Natural killer cell (primary cell): ENCODE data around the gene PDHX. TPM values are rescaled to one million over a fixed set of nuclear protein-coding genes. Genes with fewer than 3 reads are reported as not detected.
"Not testable (repeated sequence)": the region's sequence is repeated elsewhere in the genome, so short reads cannot be mapped to it uniquely, and the experiment has no call there.

Experiments
- ATAC-seq, 3 donors: fragments of 150-1000 bp in 2 of 3; fragments of 200-7000 bp in 1 of 3; cut with Tn5 transposase; 1 replicate in 1 of 3; 2 replicates in 2 of 3; pipeline ENCODE4 v1.10.0; 2021; ENCODE audit warnings: mild to moderate bottlenecking in 2 of 3, moderate library complexity in 2 of 3
- DNase-seq, 2 donors: peaks; one replicate each; pipeline versions ENCODE4 v3.0.0 to v3.0.0-alpha.2; 2013 to 2021; ENCODE audit warnings: mixed read lengths in 1 of 2
- H3K27ac ChIP-seq: one replicate; pipeline ENCODE4 v1.5.1; 2013; ENCODE audit warnings: mild to moderate bottlenecking, low read length
- H3K27me3 ChIP-seq: one replicate; pipeline ENCODE4 v1.6.1; 2013; ENCODE audit warnings: low read length; ENCODE audit not compliant: control insufficient read depth, insufficient read depth
- H3K36me3 ChIP-seq: one replicate; pipeline ENCODE4 v1.6.1; 2013; ENCODE audit warnings: low read length; ENCODE audit not compliant: control insufficient read depth, insufficient read depth
- H3K4me1 ChIP-seq: one replicate; pipeline ENCODE4 v1.6.1; 2013; ENCODE audit warnings: low read length; ENCODE audit not compliant: control insufficient read depth, insufficient read depth
- H3K4me3 ChIP-seq: one replicate; pipeline ENCODE4 v1.5.1; 2013; ENCODE audit warnings: low read length
- H3K9me3 ChIP-seq: one replicate; pipeline ENCODE4 v1.6.1; 2013; ENCODE audit warnings: low read length; ENCODE audit not compliant: control insufficient read depth, insufficient read depth
- H3K27ac Mint-ChIP-seq, 2 donors: one replicate each; pipeline ENCODE4 v1.8.0; 2022; ENCODE audit warnings: mild to moderate bottlenecking in 2 of 2, mixed read lengths in 2 of 2, moderate library complexity in 1 of 2
- H3K27me3 Mint-ChIP-seq, 2 donors: one replicate each; pipeline ENCODE4 v1.8.0; 2022; ENCODE audit warnings: low read depth in 2 of 2, mixed read lengths in 2 of 2
- H3K36me3 Mint-ChIP-seq: one replicate; pipeline ENCODE4 v1.8.0; 2022; ENCODE audit warnings: mixed read lengths
- H3K4me1 Mint-ChIP-seq, 2 donors: one replicate each; pipeline ENCODE4 v1.8.0; 2022; ENCODE audit warnings: mixed read lengths in 2 of 2
- H3K4me3 Mint-ChIP-seq: one replicate; pipeline ENCODE4 v1.8.0; 2022; ENCODE audit warnings: mild to moderate bottlenecking, moderate library complexity, mixed read lengths
- H3K9me3 Mint-ChIP-seq, 2 donors: one replicate each; pipeline ENCODE4 v1.8.0; 2022; ENCODE audit warnings: mixed read lengths in 2 of 2
- WGBS: methylation state at CpG from one replicate; pipeline ENCODE4 v1.1.7; 2013; ENCODE audit warnings: missing lambda C conversion rate; ENCODE audit not compliant: insufficient coverage; 5-methylcytosine and 5-hydroxymethylcytosine counted together
- intact Hi-C: fragments of 100-400 bp; cut with micrococcal nuclease; formaldehyde crosslinking; loops from one replicate; pipeline ENCODE4 v1.14.2; 2022
- total RNA-seq, 4 donors: library from RNA; stranded (reverse); fragments of 120-200 nt in 1 of 4; gene quantifications; one replicate each; pipeline versions ENCODE4 v1.2.3 to v1.2.4, GENCODE V29; 2013 to 2022
- TF ChIP-seq, protein P1 (sequence below): fragments of 200-600 bp; IDR thresholded peaks from one replicate; pipeline ENCODE4 v1.8.0; 2022; ENCODE audit warnings: antibody characterized with exemption

Gene PDHX
- total RNA-seq, 3 donors from 2014 or later (not counting 1 experiment from before 2014, with no cell fraction given): 18.3 to 27.1 (median 20.9) TPM

DNA sequence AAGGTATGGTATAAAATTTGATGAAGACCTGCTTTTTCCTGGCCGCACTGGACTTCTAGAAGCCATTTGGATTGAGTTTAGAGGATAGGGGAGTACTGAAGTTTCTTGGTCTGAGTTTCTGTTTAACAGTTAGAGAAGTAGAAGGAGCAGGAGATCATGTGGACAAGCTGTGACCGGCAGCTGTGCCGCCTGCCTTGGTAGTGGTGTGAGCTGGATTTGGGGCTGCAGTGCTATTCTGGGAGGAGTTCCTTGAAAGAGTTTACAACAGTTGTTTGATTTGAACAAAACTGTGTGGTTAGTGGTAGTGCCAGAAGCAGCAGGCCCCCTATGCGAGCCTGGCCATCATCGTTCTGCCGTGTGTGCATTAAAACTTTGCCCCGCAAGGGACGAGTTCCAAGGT, 105.2 kb downstream of the PDHX start:
- Histone ChIP-seq H3K9me3 (peaks cover 2% of the 10 kb centered on the region), H3K27ac (no peak overlapping the region), H3K36me3 (no peaks in the 10 kb centered on the region), H3K27me3 (no peaks in the 10 kb centered on the region), H3K4me3 (no peak overlapping the region), H3K4me1 (no peaks in the 10 kb centered on the region)
- TF ChIP-seq, protein P1, sequence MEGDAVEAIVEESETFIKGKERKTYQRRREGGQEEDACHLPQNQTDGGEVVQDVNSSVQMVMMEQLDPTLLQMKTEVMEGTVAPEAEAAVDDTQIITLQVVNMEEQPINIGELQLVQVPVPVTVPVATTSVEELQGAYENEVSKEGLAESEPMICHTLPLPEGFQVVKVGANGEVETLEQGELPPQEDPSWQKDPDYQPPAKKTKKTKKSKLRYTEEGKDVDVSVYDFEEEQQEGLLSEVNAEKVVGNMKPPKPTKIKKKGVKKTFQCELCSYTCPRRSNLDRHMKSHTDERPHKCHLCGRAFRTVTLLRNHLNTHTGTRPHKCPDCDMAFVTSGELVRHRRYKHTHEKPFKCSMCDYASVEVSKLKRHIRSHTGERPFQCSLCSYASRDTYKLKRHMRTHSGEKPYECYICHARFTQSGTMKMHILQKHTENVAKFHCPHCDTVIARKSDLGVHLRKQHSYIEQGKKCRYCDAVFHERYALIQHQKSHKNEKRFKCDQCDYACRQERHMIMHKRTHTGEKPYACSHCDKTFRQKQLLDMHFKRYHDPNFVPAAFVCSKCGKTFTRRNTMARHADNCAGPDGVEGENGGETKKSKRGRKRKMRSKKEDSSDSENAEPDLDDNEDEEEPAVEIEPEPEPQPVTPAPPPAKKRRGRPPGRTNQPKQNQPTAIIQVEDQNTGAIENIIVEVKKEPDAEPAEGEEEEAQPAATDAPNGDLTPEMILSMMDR: no peak
- H3K4me1 Mint-ChIP-seq: peaks cover 0 to 4% of the 10 kb centered on the region in 2 donors
- no peak for ATAC-seq
- WGBS: 96% methylated on average over 8 of the region's 8 CpGs
- H3K36me3 Mint-ChIP-seq: peaks cover 23% of the 10 kb centered on the region
- peaks cover 14% of the 10 kb centered on the region in 2 donors for H3K9me3 Mint-ChIP-seq
- intact Hi-C loops: no loop called here
- H3K27ac Mint-ChIP-seq: no peak overlapping the region
- no peaks in the 10 kb centered on the region for H3K27me3 Mint-ChIP-seq
- no peak overlapping the region for H3K4me3 Mint-ChIP-seq
- no peak for DNase-seq

DNA sequence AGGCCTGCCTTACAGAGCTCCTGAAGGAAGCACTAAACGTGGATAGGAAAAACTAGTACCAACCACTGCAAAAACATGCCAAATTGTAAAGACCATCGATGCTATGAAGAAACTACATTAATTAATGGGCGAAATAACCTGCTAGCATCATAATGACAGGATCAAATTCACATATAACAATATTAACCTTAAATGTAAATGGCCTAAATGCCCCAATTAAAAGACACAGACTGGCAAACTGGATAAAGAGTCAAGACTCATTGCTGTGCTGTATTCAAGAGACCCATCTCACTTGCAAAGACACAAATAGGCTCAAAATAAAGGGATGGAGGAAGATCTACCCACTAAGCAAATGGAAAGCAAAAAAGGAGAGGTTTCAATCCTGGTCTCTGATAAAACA, 107.5 kb downstream of the PDHX start:
- H3K9me3 ChIP-seq, H3K4me3 Mint-ChIP-seq, H3K27ac ChIP-seq, H3K4me3 ChIP-seq, DNase-seq, H3K4me1 ChIP-seq, H3K27me3 ChIP-seq, H3K27ac Mint-ChIP-seq, ATAC-seq, H3K4me1 Mint-ChIP-seq, intact Hi-C loops, H3K27me3 Mint-ChIP-seq, H3K36me3 ChIP-seq: not testable (repeated sequence)
- H3K9me3 Mint-ChIP-seq: peaks cover 14% of the 10 kb centered on the region in 2 donors
- 97% methylated on average over 3 of the region's 3 CpGs for WGBS
- peaks cover 23% of the 10 kb centered on the region for H3K36me3 Mint-ChIP-seq

DNA sequence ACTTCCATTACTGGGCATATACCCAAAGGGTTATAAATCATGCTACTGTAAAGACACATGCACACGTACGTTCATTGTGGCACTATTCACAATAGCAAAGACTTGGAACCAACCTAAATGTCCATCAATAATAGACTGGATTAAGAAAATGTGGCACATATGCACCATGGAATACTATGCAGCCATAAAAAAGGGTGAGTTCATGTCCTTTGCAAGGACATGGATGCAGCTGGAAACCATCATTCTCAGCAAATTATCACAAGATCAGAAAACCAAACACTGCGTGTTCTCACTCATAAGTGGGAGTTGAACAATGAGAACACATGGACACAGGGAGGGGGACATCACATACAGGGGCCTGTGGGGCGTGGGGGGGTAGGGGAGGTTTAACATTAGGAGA, 111.6 kb downstream of the PDHX start:
- H3K9me3 ChIP-seq, H3K27me3 Mint-ChIP-seq, H3K27ac ChIP-seq, ATAC-seq, H3K4me3 ChIP-seq, H3K27ac Mint-ChIP-seq, H3K36me3 ChIP-seq, DNase-seq, H3K27me3 ChIP-seq, H3K4me3 Mint-ChIP-seq, intact Hi-C loops, H3K4me1 ChIP-seq: not testable (repeated sequence)
- H3K36me3 Mint-ChIP-seq: peaks cover 20% of the 10 kb centered on the region
- H3K9me3 Mint-ChIP-seq: peaks cover 13 to 14% of the 10 kb centered on the region in 2 donors
- peaks cover 1 to 16% of the 10 kb centered on the region in 2 donors for H3K4me1 Mint-ChIP-seq
- 83% methylated on average over 2 of the region's 4 CpGs for WGBS

DNA sequence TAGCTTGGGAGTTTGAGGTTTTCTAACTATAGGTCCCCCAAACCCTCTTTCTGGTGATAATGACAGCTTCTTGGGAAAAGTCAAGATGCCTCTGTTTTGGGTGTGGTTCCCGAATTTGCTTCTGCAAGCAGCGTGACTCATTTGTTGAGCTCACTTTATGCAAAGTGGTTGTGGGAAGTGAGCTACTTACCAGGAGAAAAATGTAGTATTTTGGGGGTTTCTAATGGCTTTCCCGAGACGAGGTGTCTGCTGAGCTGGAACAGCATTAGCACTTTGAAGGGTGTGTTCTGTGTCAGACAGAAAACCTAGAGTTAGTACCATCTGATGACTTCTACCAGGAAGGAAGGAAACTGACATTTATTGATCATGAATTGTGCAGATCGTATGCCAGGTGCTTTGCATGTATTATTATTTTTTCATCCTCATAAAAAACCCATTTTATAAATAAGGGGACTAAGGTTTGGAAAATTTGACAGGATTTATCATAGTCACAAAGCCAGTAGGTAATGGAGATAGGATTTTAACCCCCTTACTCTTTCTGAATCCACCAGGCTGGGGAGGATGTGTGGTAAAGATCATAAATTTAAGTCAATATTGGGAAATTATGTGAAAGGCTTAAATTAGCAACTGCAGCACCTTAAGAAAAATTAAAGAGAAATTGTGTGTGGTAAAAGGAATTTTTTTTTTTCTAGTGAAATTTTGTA, 113.7 kb downstream of the PDHX start:
- Mint-ChIP-seq H3K4me1 (peaks cover 6 to 22% of the 10 kb centered on the region in 2 donors), H3K36me3 (peaks cover under 1% of the 10 kb centered on the region), H3K27me3 (peaks cover 0 to 3% of the 10 kb centered on the region in 2 donors), H3K27ac (peak overlapping the region in 1 of 2 donors; percentile 68), H3K9me3 (no peaks in the 10 kb centered on the region), H3K4me3 (no peak overlapping the region)
- DNase-seq (peak in 1 of 2 donors; percentile 58), ATAC-seq (peak in 1 of 3 donors; percentile 46)
- no peak overlapping the region for H3K27ac ChIP-seq
- intact Hi-C loops: no loop called here
- WGBS: 50% methylated on average over 4 of the region's 5 CpGs
- H3K36me3 ChIP-seq: no peaks in the 10 kb centered on the region
- H3K27me3 ChIP-seq: no peaks in the 10 kb centered on the region
- no peak overlapping the region for H3K4me3 ChIP-seq
- no peaks in the 10 kb centered on the region for H3K9me3 ChIP-seq
- H3K4me1 ChIP-seq: peaks cover 8% of the 10 kb centered on the region
- TF ChIP-seq, protein P1: no peak
